RWPE1 (cell line): Measurements from ENCODE around the gene NR2F2.
"Not testable (repeated sequence)": the region's sequence is repeated elsewhere in the genome, so short reads cannot be mapped to it uniquely, and the experiment has no call there.

Experiments
- CTCF ChIA-PET: fragments of 350-600 bp; sonication (Branson Sonifier 250); formaldehyde crosslinking; extraction: SDS; loops from one replicate; lab custom pipeline; 2021; lab: Yijun Ruan, JAX
- POLR2A ChIA-PET: fragments of 400-600 bp; formaldehyde crosslinking; extraction: SDS; loops from one replicate; lab custom pipeline; 2020; ENCODE audit warnings: antibody characterized with exemption; ENCODE audit not compliant: low non-redundant PET; lab: Yijun Ruan, JAX
- DNase-seq: peaks from one replicate; pipeline ENCODE4 v3.0.0; 2012; ENCODE audit warnings: low spot score
- H3K27ac ChIP-seq: fragments of 450-650 bp; 2 replicates; pipeline ENCODE4 v1.5.1; 2017
- CTCF ChIP-seq: fragments of 450-650 bp; conservative IDR thresholded peaks from 2 replicates; pipeline ENCODE4 v1.5.1; 2017; ENCODE audit warnings: low read depth, mild to moderate bottlenecking

The NR2F2 gene

GRCh38 chr15:96366526-96366877, 36.0 kb downstream of the NR2F2 start:
- TF ChIP-seq CTCF, result no peak
- no peak overlapping the region for H3K27ac ChIP-seq
- POLR2A ChIA-PET, result no interaction called here
- DNase-seq, result no peak
- CTCF ChIA-PET, result interaction anchor here (0.6 kb wide), 1 partner anchor 89 kb away, joined by 5 read pairs; no protein-coding TSS in a partner anchor

DNA sequence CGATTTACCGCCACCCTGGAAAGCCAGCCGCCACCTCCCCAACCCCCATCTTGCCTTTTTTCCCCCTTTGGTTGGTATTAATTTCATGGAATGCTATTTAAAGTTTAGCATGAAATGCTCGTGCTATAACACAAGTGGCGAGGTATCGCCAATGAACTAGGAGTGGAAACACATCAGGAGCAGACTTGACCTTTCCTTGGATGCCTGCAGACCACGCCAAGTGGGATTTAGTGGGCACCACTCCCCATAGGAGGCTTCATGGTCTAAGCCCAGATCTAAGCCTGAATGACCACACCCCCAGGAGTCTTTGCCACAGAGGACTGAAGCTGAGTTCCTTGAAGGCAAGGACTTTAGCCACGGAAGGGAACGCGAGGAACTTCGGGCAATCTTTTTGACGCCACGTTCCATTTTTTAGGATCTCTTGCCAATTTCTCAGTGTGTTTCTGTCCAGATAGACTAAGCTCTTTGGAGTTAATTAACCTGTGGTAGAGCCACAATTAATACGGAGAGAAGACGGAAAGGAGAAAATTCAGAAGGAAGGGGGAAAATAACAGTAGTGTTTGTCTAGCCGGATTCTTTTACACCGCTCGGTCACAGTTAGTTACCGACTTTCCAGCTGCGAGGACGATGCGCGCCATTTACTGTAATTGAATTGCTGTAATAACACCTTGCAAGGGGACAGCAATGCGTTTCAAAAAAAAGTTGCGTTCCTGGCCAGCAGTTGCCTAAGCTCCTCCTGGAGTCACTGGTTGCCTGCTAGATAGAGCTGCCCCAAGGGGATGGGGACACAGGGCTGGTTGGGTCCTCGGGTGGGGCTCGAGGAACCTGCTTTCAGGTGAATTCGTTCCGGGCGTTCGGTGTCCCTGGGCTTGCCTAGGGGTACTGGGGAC, 37.1 kb downstream of the NR2F2 start:
- TF ChIP-seq CTCF, result no peak
- no peak for DNase-seq
- ChIA-PET POLR2A (no interaction called here), CTCF (interaction anchor here (0.9 kb wide), 1 partner anchor 11 kb away, joined by 3 read pairs; no protein-coding TSS in a partner anchor)
- no peak overlapping the region for H3K27ac ChIP-seq

- POLR2A ChIA-PET, result interaction anchor here (0.6 kb wide), 1 partner anchor 892 kb away, joined by 4 read pairs; no protein-coding TSS in a partner anchor
- no peak for DNase-seq
- TF ChIP-seq CTCF, result no peak
- H3K27ac ChIP-seq, result no peak overlapping the region
- CTCF ChIA-PET, result no interaction called here
These were observed 38.9 kb downstream of the NR2F2 start for GRCh38 chr15:96369351-96369750.

- TF ChIP-seq CTCF, result no peak
- no peak overlapping the region for H3K27ac ChIP-seq
- ChIA-PET CTCF (no interaction called here), POLR2A (no interaction called here)
- no peak for DNase-seq
These were observed 39.5 kb downstream of the NR2F2 start for GRCh38 chr15:96369825-96370621.

DNA sequence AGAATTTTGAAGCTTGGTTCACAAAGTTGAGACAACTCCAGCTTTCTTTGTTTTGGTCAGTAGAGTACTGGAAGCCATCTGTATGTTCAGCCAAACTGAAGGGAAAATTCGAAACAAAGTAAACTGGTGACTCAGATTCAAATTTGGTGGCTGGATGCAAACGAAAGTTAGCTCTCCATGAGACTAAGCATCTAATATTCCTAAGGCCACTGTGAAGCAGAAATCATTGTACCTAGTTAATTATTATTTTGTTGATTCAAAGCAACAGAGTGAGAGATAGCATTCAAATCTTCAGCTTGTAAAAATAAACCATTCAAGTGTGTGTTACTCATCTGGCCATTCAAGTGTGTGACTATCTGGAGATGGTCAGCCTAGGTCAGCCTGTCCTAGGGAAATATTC, 42.1 kb downstream of the NR2F2 start:
- TF ChIP-seq CTCF, result no peak
- no peak overlapping the region for H3K27ac ChIP-seq
- POLR2A ChIA-PET, result no interaction called here
- CTCF ChIA-PET, result interaction anchor here (0.6 kb wide), 1 partner anchor 1884 kb away, joined by 3 read pairs; no protein-coding TSS in a partner anchor
- no peak for DNase-seq

GRCh38 chr15:96374499-96374898, 44.0 kb downstream of the NR2F2 start:
- ChIA-PET POLR2A (no interaction called here), CTCF (interaction anchor here (0.6 to 1.1 kb wide), 3 partner anchors 11 to 175 kb away, joined by 3 to 7 read pairs (median 4); no protein-coding TSS in a partner anchor)
- no peak for DNase-seq
- no peak for TF ChIP-seq CTCF
- no peak overlapping the region for H3K27ac ChIP-seq

GRCh38 chr15:96379592-96379991, 49.1 kb downstream of the NR2F2 start:
- CTCF ChIA-PET, DNase-seq, H3K27ac ChIP-seq, POLR2A ChIA-PET: not testable (repeated sequence)
